Breast epithelium (tissue), 3 donors: ENCODE data around the gene HTR3B.

Experiments
- POLR2A ChIP-seq: fragments of 450-650 bp; IDR thresholded peaks from one replicate; pipeline ENCODE4 v1.6.1; 2016; ENCODE audit warnings: antibody characterized with exemption, mild to moderate bottlenecking, moderate library complexity
- POLR2AphosphoS5 ChIP-seq, 3 donors: sonication (generic); formaldehyde crosslinking; IDR thresholded peaks; one replicate each; pipeline ENCODE4 v1.6.1; 2017; ENCODE audit warnings: antibody characterized with exemption in 3 of 3
- TF ChIP-seq, protein P1 (sequence below), 3 donors: fragments of 450-650 bp; IDR thresholded peaks; one replicate each; pipeline ENCODE4 v1.5.1; 2016 to 2017; ENCODE audit warnings: antibody characterized with exemption in 3 of 3, mild to moderate bottlenecking in 3 of 3, moderate library complexity in 3 of 3

DNA sequence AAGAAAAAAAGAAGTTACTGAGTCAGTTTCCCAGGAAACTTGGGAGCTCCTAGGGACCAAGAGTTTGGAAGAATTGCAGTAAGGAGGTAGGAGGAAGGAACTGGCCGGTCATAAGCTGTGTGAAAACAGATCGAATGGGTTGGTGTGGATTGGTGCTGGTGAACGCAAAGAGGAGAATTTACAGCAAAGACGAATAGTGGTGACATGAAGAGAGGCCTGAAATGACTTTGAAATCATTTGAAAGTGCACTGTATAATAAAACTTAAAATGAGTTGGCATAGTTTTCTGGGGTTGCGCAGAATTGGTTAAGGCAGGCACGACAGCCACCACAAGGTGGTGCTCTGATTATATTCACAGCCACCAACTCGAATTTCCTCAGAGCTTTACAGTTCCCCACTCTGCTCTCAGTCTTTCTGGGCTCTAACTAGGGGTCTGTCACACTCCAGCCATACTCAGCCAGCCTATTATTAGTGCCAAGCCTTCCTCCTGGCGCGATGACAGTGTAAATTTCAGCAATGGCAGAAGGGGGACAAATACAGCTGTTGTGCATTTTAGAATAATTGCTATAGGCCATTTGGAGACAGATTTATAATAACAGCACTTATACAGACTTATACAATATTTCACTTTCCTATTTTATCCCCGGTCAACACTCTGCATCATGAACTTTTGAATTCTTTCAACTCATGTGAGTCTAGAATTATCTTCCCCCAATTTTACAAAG, 8.3 kb upstream of the HTR3B start:
- TF ChIP-seq POLR2AphosphoS5 (IDR thresholded peaks at IDR 0.05) = no peak
- TF ChIP-seq, protein P1, sequence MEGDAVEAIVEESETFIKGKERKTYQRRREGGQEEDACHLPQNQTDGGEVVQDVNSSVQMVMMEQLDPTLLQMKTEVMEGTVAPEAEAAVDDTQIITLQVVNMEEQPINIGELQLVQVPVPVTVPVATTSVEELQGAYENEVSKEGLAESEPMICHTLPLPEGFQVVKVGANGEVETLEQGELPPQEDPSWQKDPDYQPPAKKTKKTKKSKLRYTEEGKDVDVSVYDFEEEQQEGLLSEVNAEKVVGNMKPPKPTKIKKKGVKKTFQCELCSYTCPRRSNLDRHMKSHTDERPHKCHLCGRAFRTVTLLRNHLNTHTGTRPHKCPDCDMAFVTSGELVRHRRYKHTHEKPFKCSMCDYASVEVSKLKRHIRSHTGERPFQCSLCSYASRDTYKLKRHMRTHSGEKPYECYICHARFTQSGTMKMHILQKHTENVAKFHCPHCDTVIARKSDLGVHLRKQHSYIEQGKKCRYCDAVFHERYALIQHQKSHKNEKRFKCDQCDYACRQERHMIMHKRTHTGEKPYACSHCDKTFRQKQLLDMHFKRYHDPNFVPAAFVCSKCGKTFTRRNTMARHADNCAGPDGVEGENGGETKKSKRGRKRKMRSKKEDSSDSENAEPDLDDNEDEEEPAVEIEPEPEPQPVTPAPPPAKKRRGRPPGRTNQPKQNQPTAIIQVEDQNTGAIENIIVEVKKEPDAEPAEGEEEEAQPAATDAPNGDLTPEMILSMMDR (IDR thresholded peaks at IDR 0.05) = peak; percentile 43 to 63 (median 45)
- TF ChIP-seq POLR2A = no peak
